HEK293T (cell line): ENCODE results near the gene PCBP4.
A peak's percentile ranks its signal among the peaks of the same experiment; 100 is the strongest.

Source experiments
- CTCF ChIA-PET: fragments of 350-600 bp; formaldehyde crosslinking; extraction: SDS; loops from one replicate; lab custom pipeline; 2021; ENCODE audit warnings: antibody characterized with exemption, inconsistent platforms; lab: Yijun Ruan, JAX
- POLR2A ChIA-PET: fragments of 350-600 bp; formaldehyde crosslinking; extraction: SDS; loops from one replicate; lab custom pipeline; 2020; ENCODE audit warnings: antibody characterized with exemption, inconsistent platforms; lab: Yijun Ruan, JAX
- DNase-seq: peaks from one replicate; pipeline ENCODE4 v3.0.0; 2012; ENCODE audit warnings: mixed read lengths; ENCODE audit errors: extremely low spot score
- ARNT ChIP-seq: fragments of 450-650 bp; IDR thresholded peaks from 2 replicates; pipeline ENCODE4 v1.6.1; 2017; ENCODE audit warnings: mild to moderate bottlenecking
- BHLHE40 ChIP-seq: fragments of 450-650 bp; IDR thresholded peaks from 2 replicates; pipeline ENCODE4 v1.6.1; 2016; ENCODE audit warnings: mild to moderate bottlenecking, moderate library complexity, borderline replicate concordance
- CTBP1 ChIP-seq: fragments of 450-650 bp; IDR thresholded peaks from 2 replicates; pipeline ENCODE4 v1.6.1; 2016; ENCODE audit warnings: borderline replicate concordance
- ELF4 ChIP-seq: fragments of 450-650 bp; IDR thresholded peaks from 2 replicates; pipeline ENCODE4 v1.6.1; 2017; ENCODE audit warnings: antibody characterized with exemption
- FOXA1 ChIP-seq: fragments of 450-650 bp; IDR thresholded peaks from 2 replicates; pipeline ENCODE4 v1.6.1; 2016; ENCODE audit warnings: mild to moderate bottlenecking
- FOXK2 ChIP-seq: fragments of 450-650 bp; IDR thresholded peaks from 2 replicates; pipeline ENCODE4 v1.6.1; 2016; ENCODE audit warnings: mild to moderate bottlenecking
- FOXM1 ChIP-seq: fragments of 450-650 bp; IDR thresholded peaks from 2 replicates; pipeline ENCODE4 v1.6.1; 2017; ENCODE audit warnings: mild to moderate bottlenecking, borderline replicate concordance
- HDGF ChIP-seq: fragments of 450-650 bp; IDR thresholded peaks from 2 replicates; pipeline ENCODE4 v1.6.1; 2017; ENCODE audit warnings: antibody characterized with exemption, borderline replicate concordance
- L3MBTL2 ChIP-seq: fragments of 450-650 bp; conservative IDR thresholded peaks from 2 replicates; pipeline ENCODE4 v1.6.1; 2016; ENCODE audit warnings: mild to moderate bottlenecking
- LEF1 ChIP-seq: fragments of 450-650 bp; IDR thresholded peaks from 2 replicates; pipeline ENCODE4 v1.6.1; 2017; ENCODE audit warnings: mild to moderate bottlenecking, borderline replicate concordance
- NFRKB ChIP-seq: fragments of 450-650 bp; IDR thresholded peaks from 2 replicates; pipeline ENCODE4 v1.6.1; 2016; ENCODE audit warnings: mild to moderate bottlenecking, moderate library complexity
- PKNOX1 ChIP-seq: fragments of 450-650 bp; IDR thresholded peaks from 2 replicates; pipeline ENCODE4 v1.6.1; 2016
- SP1 ChIP-seq: fragments of 450-650 bp; IDR thresholded peaks from 2 replicates; pipeline ENCODE4 v1.6.1; 2017
- SUZ12 ChIP-seq: fragments of 450-650 bp; IDR thresholded peaks from 2 replicates; pipeline ENCODE4 v1.6.1; 2016; ENCODE audit warnings: mild to moderate bottlenecking
- TARDBP ChIP-seq: fragments of 450-650 bp; IDR thresholded peaks from 2 replicates; pipeline ENCODE4 v1.6.1; 2016
- ZNF384 ChIP-seq: fragments of 450-650 bp; IDR thresholded peaks from 2 replicates; pipeline ENCODE4 v1.6.1; 2016

PCBP4 gene

DNA sequence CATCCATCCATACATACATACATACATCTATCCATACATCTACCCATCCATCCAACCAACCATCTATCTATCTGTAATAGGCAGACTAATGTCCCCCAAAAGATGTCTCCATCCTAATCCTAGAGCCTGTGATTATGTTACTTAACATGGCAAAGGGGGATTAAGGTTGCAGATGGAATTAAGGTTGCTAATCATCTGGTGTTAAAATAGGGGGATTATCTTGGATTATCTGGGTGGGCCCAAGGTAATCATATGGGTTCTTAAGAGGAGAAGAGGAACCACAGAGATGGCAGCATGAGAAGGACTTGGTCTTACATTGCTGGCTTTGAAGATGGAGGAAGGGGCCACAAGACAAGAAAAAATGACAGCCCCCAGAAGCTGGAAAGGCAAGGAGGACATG lies 43.2 kb upstream of the PCBP4 start:
- CTCF ChIA-PET: no interaction called here
- no peak for DNase-seq
- TF ChIP-seq ELF4 (no peak), PKNOX1 (no peak)
- POLR2A ChIA-PET: interaction anchor here (1.0 kb wide), 1 partner anchor 46 kb away, joined by 3 read pairs; the partner anchor contains the start of gene DUSP7

DNA sequence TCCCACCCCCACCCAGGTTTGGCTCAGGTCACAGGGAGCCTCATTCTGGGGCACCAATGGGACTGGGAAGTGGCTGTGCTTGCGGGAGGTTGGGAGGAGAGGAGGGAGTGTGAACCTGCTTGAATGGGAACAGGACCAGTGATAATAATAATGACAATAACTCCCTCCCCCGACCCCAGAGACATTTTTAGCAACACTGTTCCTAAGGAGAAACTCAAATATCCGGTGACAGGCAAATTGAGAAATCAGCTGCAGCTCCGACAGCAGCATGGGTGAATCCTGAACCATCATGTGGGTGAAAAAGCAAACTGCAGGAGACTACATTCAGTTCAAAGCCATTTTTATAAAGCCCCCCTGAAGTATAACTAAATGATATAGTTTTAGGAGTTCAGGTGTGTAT lies 40.0 kb upstream of the PCBP4 start:
- TF ChIP-seq BHLHE40 (no peak), PKNOX1 (no peak), LEF1 (no peak), ELF4 (no peak), SP1 (no peak), NFRKB (no peak), HDGF (no peak), TARDBP (no peak), FOXK2 (no peak)
- no peak for DNase-seq
- ChIA-PET POLR2A (no interaction called here), CTCF (no interaction called here)

- ChIA-PET POLR2A (no interaction called here), CTCF (no interaction called here)
- no peak for DNase-seq
- TF ChIP-seq SUZ12 (no peak), LEF1 (no peak), ZNF384 (no peak), FOXA1 (no peak), L3MBTL2 (no peak), SP1 (no peak), NFRKB (no peak), ELF4 (no peak), HDGF (no peak), FOXK2 (no peak), TARDBP (no peak), FOXM1 (no peak), CTBP1 (no peak), BHLHE40 (no peak), ARNT (no peak), PKNOX1 (no peak)
These were observed 39.5 kb upstream of the PCBP4 start for GRCh38 chr3:52006820-52007133.

GRCh38 chr3:52006017-52006819 lies 39.0 kb upstream of the PCBP4 start:
- ChIA-PET CTCF (interaction anchor here (1.0 to 3.5 kb wide), 4 partner anchors 30 to 139 kb away, joined by 6 to 31 read pairs (median 13); no protein-coding TSS in a partner anchor), POLR2A (interaction anchor here (0.9 to 3.7 kb wide), 4 partner anchors 10 to 148 kb away, joined by 3 to 21 read pairs (median 4); partner anchors contain the start of genes DUSP7 and POC1A)
- 0 out of 2 replicates have a peak, but pooled peaks have one; percentile 6 for TF ChIP-seq PKNOX1
- no peak for TF ChIP-seq FOXK2
- no peak for DNase-seq

DNA sequence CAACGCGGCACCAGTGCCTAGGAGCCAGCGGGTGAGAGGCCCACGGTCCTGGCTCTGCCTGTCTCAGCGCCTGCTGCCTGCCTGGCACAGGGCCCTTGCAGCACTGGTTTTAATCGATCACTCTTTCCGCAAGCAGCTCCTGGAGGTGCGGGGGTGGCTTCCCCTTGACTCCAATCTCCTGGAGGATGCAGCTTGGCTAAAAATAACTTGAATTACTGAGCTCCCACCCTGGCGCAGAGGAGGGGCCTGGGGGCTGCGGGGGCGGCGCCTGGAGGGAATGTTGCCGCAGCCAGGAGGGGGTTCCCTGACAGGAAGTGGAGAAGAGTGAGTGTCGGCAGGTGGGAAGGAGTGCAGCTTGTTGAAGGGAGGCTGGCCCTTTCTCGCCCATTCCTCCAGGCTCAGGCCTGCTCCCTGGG lies 38.3 kb upstream of the PCBP4 start:
- CTCF ChIA-PET: interaction anchor here (1.0 to 3.5 kb wide), 4 partner anchors 31 to 139 kb away, joined by 6 to 31 read pairs (median 13); no protein-coding TSS in a partner anchor
- no peak for DNase-seq
- no peak for TF ChIP-seq NFRKB
- TF ChIP-seq CTBP1: no peak
- TF ChIP-seq FOXK2: no peak
- no peak for TF ChIP-seq BHLHE40
- no peak for TF ChIP-seq PKNOX1
- TF ChIP-seq TARDBP: no peak
- TF ChIP-seq ELF4: no peak
- no peak for TF ChIP-seq HDGF
- TF ChIP-seq ARNT: no peak
- TF ChIP-seq FOXM1: no peak
- no peak for TF ChIP-seq LEF1
- no peak for TF ChIP-seq SP1
- TF ChIP-seq L3MBTL2: no peak
- TF ChIP-seq ZNF384: no peak
- TF ChIP-seq SUZ12: no peak
- no peak for TF ChIP-seq FOXA1
- POLR2A ChIA-PET: interaction anchor here (0.9 to 3.7 kb wide), 4 partner anchors 9 to 149 kb away, joined by 3 to 21 read pairs (median 4); partner anchors contain the start of genes DUSP7 and POC1A
